Effector memory CD8-positive, alpha-beta T cell (primary cell): ENCODE data around the gene TUBGCP6.

Experiments used
- ATAC-seq: fragments of 150-1000 bp; cut with Tn5 transposase; replicated peaks from 2 replicates; pipeline ENCODE4 v1.10.0; 2021; ENCODE audit warnings: mild to moderate bottlenecking, moderate library complexity
- DNase-seq, 3 experiments: peaks; one replicate each; pipeline ENCODE4 v3.0.0; 2021
- H3K27ac Mint-ChIP-seq, 2 donors: one replicate each; pipeline ENCODE4 v1.8.0; 2022; ENCODE audit warnings: mild to moderate bottlenecking in 2 of 2, mixed read lengths in 2 of 2, moderate library complexity in 2 of 2
- H3K27me3 Mint-ChIP-seq, 2 donors: one replicate each; pipeline ENCODE4 v1.8.0; 2022; ENCODE audit warnings: mixed read lengths in 2 of 2
- H3K36me3 Mint-ChIP-seq: one replicate; pipeline ENCODE4 v1.8.0; 2022; ENCODE audit warnings: mild to moderate bottlenecking, moderate library complexity, mixed read lengths; ENCODE audit not compliant: insufficient read depth
- H3K4me1 Mint-ChIP-seq, 2 donors: one replicate each; pipeline ENCODE4 v1.8.0; 2022; ENCODE audit warnings: low read depth in 2 of 2, mixed read lengths in 2 of 2
- H3K4me3 Mint-ChIP-seq, 2 donors: one replicate each; pipeline ENCODE4 v1.8.0; 2022; ENCODE audit warnings: mild to moderate bottlenecking in 2 of 2, mixed read lengths in 2 of 2, moderate library complexity in 2 of 2
- H3K9me3 Mint-ChIP-seq, 2 donors: one replicate each; pipeline ENCODE4 v1.8.0; 2022; ENCODE audit warnings: mixed read lengths in 2 of 2

The TUBGCP6 gene

DNA sequence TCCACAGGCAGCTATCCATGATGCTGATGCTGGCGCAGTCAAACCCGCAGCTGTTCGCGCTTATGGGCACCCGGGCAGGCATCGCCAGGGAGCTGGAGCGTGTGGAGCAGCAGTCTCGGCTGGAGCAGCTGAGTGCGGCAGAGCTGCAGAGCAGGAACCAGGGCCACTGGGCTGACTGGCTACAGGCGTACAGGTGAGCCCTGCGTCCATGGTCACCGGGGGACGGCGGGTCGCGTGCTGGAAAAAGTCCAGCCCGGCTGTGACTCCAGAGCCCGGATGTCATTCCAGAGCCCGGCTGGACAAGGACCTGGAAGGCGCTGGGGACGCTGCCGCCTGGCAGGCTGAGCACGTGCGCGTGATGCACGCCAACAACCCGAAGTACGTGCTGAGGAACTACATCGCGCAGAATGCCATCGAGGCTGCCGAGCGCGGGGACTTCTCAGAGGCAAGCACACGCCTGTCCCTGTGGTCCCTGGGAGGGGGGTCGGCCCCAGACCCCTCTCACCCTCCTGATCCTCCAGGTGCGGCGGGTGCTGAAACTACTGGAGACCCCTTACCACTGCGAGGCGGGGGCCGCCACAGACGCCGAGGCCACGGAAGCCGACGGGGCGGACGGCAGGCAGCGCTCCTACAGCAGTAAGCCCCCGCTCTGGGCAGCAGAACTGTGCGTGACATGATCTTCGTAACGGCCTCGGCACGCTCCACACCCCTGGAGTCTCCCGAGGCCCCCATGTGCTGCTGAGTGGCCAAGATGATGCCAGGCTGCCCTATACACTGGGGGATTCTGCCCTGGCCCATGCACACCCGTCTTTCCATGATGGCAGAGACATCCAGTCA is 27.9 kb downstream of the TUBGCP6 start:
- ATAC-seq (no peak), DNase-seq (no peak)
- Mint-ChIP-seq H3K4me1 (peaks cover 9 to 25% of the 10 kb centered on the region in 2 donors), H3K9me3 (no peaks in the 10 kb centered on the region), H3K27ac (peak overlapping the region in 1 of 2 donors; percentile 87), H3K36me3 (peaks cover 83% of the 10 kb centered on the region), H3K4me3 (no peak overlapping the region), H3K27me3 (no peaks in the 10 kb centered on the region)

DNA sequence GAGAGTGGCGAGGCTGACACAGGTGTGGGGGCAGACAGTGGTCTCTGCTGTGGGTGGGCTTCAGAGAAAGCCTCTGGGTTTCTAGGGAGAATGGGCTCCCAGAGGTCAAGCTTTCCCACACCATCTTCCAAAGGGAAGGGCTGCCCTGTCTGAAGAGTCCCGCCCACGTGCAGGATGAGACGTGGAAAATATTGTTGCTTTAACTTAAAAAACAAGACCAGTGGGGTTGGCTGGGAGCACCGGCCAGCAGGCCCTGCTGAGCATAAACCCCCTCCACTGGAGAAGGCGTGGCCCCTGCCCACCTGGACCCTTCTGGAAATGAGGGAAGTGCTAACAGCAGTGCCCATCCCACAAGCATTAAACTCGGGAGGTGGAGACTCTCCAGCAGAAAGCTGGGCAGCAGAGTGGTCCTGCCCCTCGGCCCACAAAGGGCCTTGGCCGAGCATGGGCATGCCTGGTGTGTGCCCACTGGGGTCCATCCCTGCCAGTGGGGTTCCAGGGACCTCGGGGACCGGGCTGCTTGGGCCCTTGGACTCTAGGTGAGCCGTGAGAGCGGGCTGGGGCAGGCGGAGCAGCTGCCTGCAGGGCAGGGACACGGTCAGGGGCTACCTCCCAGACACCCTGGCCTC is 28.7 kb downstream of the TUBGCP6 start:
- Mint-ChIP-seq H3K9me3 (no peaks in the 10 kb centered on the region), H3K4me1 (peaks cover 9 to 25% of the 10 kb centered on the region in 2 donors), H3K27ac (peak overlapping the region in 1 of 2 donors; percentile 84), H3K36me3 (peaks cover 81% of the 10 kb centered on the region), H3K4me3 (peak overlapping the region in 1 of 2 donors; percentile 6), H3K27me3 (no peaks in the 10 kb centered on the region)
- DNase-seq: no peak
- ATAC-seq: no peak

DNA sequence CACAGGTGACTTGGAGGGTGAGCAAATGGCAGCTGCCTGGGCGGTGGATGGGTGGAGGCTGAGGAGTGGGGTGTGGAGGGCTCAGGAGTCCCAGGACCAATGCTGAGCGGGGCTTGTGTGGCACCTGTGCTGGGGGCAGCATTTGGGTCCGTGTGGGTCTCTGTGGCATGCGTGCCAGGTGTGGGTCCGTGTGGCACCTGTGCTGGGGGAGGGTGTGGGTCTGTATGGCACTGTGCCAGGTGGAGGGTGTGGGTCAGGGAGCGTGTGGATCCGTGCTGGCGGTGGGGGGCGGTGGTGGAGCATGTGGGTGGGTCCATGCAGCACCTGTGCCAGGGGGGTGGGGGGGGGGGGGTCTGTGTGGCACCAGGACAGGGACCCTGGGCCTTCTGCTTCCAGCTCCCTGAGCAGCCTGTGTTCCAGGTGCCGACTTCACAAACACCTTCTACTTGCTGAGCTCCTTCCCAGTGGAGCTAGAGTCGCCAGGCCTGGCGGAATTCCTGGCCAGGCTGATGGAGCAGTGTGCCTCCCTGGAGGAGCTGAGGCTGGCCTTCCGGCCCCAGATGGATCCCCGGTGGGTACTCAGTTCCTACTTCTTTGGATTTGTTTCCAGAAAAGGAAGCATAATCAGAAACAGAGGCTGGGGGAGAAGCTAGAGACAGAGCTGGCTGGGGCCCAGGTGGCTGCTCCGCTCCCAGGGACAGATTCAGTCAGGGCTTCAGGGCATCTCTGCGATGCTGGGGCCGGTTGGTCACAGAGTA is 29.3 kb downstream of the TUBGCP6 start:
- no peaks in the 10 kb centered on the region for H3K27me3 Mint-ChIP-seq
- peak overlapping the region; percentile 33 to 84 for H3K27ac Mint-ChIP-seq
- peaks cover 9 to 25% of the 10 kb centered on the region in 2 donors for H3K4me1 Mint-ChIP-seq
- no peaks in the 10 kb centered on the region for H3K9me3 Mint-ChIP-seq
- DNase-seq (no peak), ATAC-seq (no peak)
- peak overlapping the region in 1 of 2 donors; percentile 54 for H3K4me3 Mint-ChIP-seq
- peaks cover 75% of the 10 kb centered on the region for H3K36me3 Mint-ChIP-seq

DNA sequence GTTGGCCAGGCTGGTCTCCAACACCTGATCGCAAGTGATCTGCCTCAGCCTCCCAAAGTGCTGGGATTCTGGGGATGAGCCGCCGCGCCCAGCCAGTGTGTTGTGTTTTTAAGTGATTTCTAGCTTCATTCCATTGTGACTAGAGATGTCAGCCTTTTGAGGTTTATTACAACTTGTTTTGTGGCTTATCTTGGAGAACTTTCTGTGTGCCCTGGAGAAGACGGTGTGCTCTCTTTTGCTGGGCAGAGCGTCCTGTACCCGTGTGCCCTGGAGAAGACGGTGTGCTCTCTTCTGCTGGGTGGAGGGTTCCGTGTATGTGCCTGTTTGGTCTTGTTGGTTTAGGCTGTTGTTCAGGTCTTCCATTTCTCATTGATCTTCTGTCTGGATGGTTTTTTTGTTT is 31.6 kb downstream of the TUBGCP6 start:
- peak overlapping the region in 1 of 2 donors; percentile 52 for H3K27ac Mint-ChIP-seq
- H3K36me3 Mint-ChIP-seq: peaks cover 70% of the 10 kb centered on the region
- no peaks in the 10 kb centered on the region for H3K9me3 Mint-ChIP-seq
- H3K4me1 Mint-ChIP-seq: peaks cover 12 to 31% of the 10 kb centered on the region in 2 donors
- DNase-seq (no peak), ATAC-seq (no peak)
- H3K4me3 Mint-ChIP-seq: no peak overlapping the region
- H3K27me3 Mint-ChIP-seq: no peaks in the 10 kb centered on the region

DNA sequence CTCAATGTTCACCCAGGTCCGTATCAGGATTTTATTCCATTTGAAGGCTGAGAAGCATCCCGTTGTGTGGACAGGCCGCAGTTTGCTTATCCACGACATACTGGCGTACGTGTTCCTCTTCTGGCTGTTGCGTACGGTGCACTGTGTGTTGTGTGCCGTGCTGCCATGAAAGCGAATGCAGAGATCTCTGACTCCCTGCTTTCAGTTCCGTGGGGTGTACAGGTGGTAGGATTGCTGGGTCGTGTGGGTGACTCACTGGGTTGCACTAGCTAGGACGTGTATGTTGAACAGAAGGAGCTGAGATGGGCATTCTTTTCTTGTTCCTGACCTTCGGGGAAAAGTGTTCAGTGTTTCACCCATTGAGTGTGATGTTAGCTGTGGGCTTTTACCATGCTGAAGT is 33.7 kb downstream of the TUBGCP6 start:
- Mint-ChIP-seq H3K9me3 (no peaks in the 10 kb centered on the region), H3K27ac (no peak overlapping the region), H3K4me3 (no peak overlapping the region), H3K4me1 (peaks cover 12 to 31% of the 10 kb centered on the region in 2 donors), H3K36me3 (peaks cover 57% of the 10 kb centered on the region), H3K27me3 (no peaks in the 10 kb centered on the region)
- DNase-seq (no peak), ATAC-seq (no peak)

DNA sequence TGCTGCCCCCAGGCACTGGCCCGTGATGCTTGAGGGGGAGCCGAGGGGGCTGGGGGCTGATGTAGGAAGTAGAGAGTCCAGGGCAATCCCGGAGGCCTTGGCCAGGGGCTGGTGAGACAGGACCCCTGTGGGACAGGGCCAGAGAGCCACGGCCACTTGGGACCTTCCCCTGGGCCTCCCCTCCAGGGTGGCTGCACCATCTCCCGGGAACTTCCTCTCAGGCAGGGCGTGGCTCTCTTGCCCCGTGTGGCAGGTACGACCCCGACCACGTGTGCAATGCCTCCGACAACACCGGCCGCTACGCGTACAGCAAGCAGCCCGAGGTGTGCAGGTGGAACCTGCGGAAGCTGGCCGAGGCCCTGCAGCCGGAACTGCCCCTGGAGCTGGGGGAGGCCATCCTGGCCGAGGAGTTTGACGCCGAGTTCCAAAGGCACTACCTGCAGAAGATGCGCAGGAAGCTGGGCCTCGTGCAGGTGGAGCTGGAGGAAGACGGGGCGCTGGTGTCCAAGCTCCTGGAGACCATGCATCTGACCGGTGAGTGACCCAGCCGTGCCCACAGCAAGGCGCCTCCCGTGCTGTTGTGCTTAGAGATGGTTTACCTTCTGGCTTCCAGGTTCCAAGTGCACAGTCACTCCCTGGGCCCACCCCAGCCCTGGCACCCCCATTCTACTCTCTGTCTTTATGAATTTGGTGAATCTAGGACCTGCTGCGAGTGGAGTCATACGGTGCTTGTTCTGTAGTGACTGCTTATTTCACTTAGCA is 34.3 kb downstream of the TUBGCP6 start:
- Mint-ChIP-seq H3K4me1 (peaks cover 12 to 31% of the 10 kb centered on the region in 2 donors), H3K27me3 (no peaks in the 10 kb centered on the region), H3K36me3 (peaks cover 52% of the 10 kb centered on the region), H3K27ac (peak overlapping the region; percentile 6 to 36), H3K4me3 (no peak overlapping the region), H3K9me3 (no peaks in the 10 kb centered on the region)
- no peak for DNase-seq
- no peak for ATAC-seq

DNA sequence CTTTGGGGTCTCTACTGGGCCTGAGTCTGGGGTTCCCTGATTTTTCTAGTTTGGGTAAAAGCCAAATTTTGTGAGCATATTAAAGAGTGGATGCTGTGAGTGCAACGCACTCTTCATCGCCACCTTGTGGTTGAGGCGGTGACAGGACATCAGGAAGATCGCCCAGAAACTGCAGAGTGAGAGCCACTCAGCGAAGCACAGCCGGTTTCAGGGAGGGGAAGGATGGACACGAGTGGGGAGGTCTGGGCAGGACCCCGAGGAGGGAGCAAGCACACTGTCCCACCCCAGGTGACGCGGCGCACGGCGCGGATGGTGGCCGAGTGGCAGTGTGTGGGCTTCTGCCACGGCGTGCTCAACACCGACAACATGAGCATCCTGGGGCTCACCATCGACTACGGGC is 34.9 kb downstream of the TUBGCP6 start:
- H3K36me3 Mint-ChIP-seq: peaks cover 45% of the 10 kb centered on the region
- no peaks in the 10 kb centered on the region for H3K9me3 Mint-ChIP-seq

DNA sequence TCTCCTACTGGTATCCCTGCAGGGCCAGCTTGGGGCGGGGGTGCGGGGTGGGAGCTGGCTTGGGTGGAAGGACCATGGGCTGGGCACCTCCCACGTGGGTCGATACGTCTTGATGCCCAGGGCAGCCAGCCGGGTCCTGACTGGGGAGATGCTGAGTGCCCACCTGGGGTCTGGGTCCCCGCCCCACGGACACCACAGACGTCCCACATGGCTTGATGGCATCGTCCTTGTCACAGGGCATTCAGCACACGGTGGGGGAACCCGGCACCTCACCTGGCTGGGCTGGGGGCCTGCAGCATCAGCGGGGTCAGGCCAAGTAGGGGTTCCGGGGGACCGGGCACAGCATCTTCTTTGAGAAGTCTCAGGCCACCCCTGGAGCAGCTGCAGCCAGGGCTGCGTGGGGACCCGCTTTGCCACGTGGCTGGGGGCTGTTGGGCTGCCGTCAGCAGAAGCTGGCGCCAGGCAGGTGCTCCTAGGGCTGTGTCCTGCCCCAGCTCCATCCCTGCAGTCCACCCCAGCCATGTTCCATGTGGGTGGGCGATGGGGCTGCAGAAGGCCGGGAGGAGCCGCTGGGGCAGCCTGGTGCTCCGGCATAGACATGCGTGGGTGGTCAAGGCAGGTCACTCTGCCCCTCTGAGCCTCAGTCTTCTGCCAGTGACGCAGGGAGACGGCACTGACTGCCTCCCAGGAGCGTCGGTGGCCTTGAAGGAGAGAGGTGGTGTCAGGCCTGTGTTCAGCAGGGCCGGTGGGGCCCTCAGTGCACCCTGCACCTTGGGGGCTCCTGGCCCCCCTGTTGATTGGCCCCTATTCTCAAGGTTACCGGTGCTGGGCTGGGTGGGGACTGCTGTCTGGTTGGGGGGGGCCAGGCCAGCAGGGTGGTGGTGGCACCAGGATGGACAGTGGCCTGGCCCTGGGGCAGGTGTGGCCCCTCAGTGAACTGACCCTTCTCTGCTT is 35.6 kb downstream of the TUBGCP6 start:
- Mint-ChIP-seq H3K27ac (peak overlapping the region; percentile 6 to 36), H3K36me3 (peaks cover 43% of the 10 kb centered on the region), H3K4me1 (peaks cover 19 to 33% of the 10 kb centered on the region in 2 donors), H3K9me3 (no peaks in the 10 kb centered on the region), H3K4me3 (no peak overlapping the region), H3K27me3 (no peaks in the 10 kb centered on the region)
- ATAC-seq (peak; percentile 36), DNase-seq (no peak)

More for the DNA sequence above, 34.9 kb downstream of the TUBGCP6 start:
- peaks cover 15 to 32% of the 10 kb centered on the region in 2 donors for H3K4me1 Mint-ChIP-seq
- H3K27ac Mint-ChIP-seq: peak overlapping the region; percentile 6 to 36
- H3K4me3 Mint-ChIP-seq: no peak overlapping the region
- peak; percentile 67 to 69 (median 67) for DNase-seq
- no peaks in the 10 kb centered on the region for H3K27me3 Mint-ChIP-seq
- peak; percentile 84 for ATAC-seq

DNA sequence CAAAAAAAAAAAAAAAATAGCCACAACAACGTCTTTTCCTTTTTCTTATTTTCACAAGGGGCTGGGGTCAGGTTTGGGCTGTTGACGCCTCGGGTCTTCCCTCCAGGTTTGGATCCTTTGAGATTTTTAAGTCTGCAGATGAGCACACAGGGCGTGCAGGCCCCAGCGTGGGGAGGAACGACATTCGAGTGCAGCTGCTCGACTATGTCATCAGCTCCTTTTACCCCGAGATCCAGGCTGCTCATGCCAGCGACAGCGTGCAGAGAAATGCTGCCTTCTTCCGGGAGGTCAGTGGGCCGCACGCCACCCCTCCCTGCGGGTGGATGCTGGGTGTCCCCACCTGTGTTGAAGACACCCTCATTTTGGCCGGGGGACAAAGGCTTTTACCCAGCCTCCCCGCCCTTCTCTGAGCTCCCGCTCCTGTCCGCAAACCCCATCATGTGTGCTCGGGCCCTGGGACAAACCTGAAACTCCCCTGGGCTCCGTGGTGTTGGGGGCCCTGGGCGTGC is 36.3 kb downstream of the TUBGCP6 start:
- Mint-ChIP-seq H3K4me3 (no peak overlapping the region), H3K4me1 (peaks cover 19 to 27% of the 10 kb centered on the region in 2 donors), H3K27ac (no peak overlapping the region), H3K27me3 (no peaks in the 10 kb centered on the region), H3K9me3 (no peaks in the 10 kb centered on the region), H3K36me3 (peaks cover 42% of the 10 kb centered on the region)
- ATAC-seq (no peak), DNase-seq (no peak)

DNA sequence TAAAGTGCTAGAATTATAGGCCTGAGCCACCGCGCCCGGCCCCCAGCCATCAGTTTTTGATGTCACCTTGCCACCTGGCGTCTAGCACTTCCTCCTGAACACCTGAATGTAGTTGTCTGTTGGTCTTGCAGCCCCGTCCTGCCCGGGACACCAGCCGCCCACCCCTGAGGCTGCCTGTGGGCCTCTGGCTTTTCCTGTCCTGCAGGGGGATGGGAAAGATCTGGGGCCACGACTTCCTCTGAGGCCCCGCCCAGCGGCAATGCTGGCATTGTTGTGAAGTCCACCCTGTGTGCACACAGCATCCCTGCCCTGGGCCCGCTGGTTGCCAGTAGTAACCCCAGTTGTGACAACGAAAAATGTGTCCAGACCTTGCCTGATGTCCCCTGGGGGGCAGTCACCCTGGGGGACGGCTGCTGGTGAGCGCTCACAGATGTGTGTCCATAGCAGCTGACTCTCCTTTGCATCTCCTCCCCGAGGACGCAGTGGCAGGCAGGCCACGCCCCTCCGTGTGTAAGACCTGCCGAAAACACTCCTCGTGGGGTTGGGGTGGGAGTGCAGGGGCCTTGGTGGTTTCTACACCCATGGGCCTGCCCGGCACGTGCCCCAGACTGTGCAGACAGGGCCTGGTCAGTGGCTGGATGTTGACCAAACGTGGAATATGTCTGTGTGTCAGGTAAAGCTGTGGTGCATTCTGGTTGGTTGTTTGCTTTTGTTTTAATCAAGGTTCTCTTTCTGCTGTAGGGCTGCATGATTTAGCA is 37.3 kb downstream of the TUBGCP6 start:
- no peak overlapping the region for H3K4me3 Mint-ChIP-seq
- peak overlapping the region in 1 of 2 donors; percentile 76 for H3K27ac Mint-ChIP-seq
- ATAC-seq: no peak
- no peak for DNase-seq
- H3K27me3 Mint-ChIP-seq: no peaks in the 10 kb centered on the region
- no peaks in the 10 kb centered on the region for H3K9me3 Mint-ChIP-seq
- peaks cover 15 to 19% of the 10 kb centered on the region in 2 donors for H3K4me1 Mint-ChIP-seq
- peaks cover 37% of the 10 kb centered on the region for H3K36me3 Mint-ChIP-seq

DNA sequence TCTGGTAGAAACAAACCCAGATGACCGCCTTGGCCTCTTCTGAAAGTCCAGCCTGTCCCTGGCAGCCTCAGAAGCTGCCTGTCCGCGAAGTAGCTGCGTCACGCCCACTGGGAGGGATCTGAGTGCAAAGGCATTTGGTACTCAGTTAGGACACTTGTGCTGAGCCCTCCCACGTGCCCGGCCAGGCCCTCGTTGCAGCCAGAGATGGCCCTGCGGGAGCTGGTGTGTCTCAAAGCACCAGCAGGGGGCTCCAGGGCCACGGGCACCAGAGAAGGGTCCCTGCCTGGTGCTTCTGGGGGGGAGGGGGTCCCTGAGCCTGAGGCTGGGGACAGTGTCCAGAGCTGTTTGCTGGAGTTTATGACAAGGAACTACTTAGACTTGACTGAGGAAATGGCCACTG is 38.2 kb downstream of the TUBGCP6 start:
- ATAC-seq (no peak), DNase-seq (no peak)
- no peaks in the 10 kb centered on the region for H3K27me3 Mint-ChIP-seq
- H3K9me3 Mint-ChIP-seq: no peaks in the 10 kb centered on the region
- no peak overlapping the region for H3K4me3 Mint-ChIP-seq
- H3K4me1 Mint-ChIP-seq: peaks cover 18 to 25% of the 10 kb centered on the region in 2 donors
- H3K36me3 Mint-ChIP-seq: peaks cover 35% of the 10 kb centered on the region
- H3K27ac Mint-ChIP-seq: peak overlapping the region in 1 of 2 donors; percentile 49
